ENCODE data around the gene UGT1A10. TPM values are rescaled to one million over a fixed set of nuclear protein-coding genes. Genes with fewer than 3 reads are reported as not detected.

The UGT1A10 gene
- total RNA-seq, 2 experiments from 2014 or later = not detected

DNA sequence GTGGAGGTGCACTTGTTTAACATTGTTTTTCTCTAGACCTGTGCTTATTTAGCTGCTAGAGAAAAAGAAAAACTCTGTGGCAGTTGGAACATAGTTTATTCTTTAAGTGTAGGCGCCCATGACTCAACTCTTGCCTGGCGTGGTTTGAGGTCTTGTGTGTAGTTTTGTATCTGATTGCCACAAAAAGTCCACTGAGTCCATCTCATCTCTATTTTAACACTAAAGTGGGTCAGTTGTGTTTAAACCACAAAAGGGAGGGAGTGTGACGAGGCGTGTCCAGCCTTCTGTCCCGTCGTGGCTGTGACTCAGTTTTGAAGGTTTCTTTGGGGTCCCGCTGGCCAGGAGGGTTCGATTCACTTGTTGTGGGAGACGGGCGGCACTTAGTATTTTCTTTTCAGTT, 20.2 kb downstream of the UGT1A10 start:
- ChIA-PET POLR2A (no interaction called here), CTCF (no interaction called here)
- ATAC-seq = no peak
- DNase-seq = peak; percentile 16
- Mint-ChIP-seq H3K27ac (no peak overlapping the region), H3K4me1 (no peaks in the 10 kb centered on the region), H3K27me3 (peaks cover 18% of the 10 kb centered on the region), H3K4me3 (no peak overlapping the region), H3K9me3 (ENCODE audit: low read depth) (no peaks in the 10 kb centered on the region), H3K36me3 (ENCODE audit: low read depth) (no peaks in the 10 kb centered on the region)
- intact Hi-C loops (cut with DNase I, micrococcal nuclease) = no loop called here

DNA sequence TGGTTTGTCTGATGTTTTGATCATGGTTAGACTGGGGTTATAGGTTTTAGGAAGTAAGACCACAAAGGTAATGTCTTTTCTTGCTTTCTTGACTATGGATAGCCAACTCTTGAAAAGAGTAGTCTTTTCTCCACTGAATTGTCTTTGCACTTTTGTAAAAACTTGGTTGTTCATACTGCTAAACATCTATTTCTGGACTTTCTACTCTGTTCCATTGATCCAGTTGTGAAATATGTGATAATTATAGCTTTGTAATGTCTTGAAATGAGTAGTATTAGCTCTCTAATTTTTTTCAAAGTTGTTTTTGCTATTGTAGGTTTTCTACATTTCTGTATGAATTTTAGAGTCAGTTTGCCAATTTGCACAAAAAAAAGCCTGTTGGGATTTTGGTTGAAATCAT, 22.4 kb downstream of the UGT1A10 start:
- POLR2A ChIA-PET = no interaction called here
- Mint-ChIP-seq H3K4me1 (no peaks in the 10 kb centered on the region), H3K36me3 (ENCODE audit: low read depth) (no peaks in the 10 kb centered on the region), H3K9me3 (ENCODE audit: low read depth) (no peaks in the 10 kb centered on the region), H3K27ac (no peak overlapping the region), H3K4me3 (no peak overlapping the region), H3K27me3 (peaks cover 25% of the 10 kb centered on the region)
- no peak for DNase-seq
- ATAC-seq = no peak
- CTCF ChIA-PET = no interaction called here
- intact Hi-C loops (cut with DNase I, micrococcal nuclease) = no loop called here

DNA sequence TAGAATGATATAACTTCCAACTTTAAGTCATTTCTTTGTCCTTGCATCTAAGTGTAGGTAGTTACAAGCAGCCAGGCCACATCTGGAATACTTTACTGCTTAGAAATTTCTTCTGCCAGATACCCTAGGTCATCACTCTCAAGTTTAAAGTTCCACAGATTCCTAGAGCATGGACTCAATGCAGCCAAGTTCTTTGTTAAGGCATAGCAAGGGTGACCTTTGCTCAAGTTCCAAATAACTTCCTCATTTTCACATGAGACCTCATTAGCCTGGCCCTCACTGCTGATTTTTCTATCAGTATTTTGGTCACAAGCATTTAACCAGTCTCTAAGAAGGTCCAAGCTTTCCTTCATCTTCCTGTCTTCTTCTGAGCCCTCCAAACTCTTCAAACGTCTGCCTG, 27.7 kb downstream of the UGT1A10 start:
- CTCF ChIA-PET = no interaction called here
- POLR2A ChIA-PET = no interaction called here
- Mint-ChIP-seq H3K36me3 (ENCODE audit: low read depth) (no peaks in the 10 kb centered on the region), H3K4me3 (no peak overlapping the region), H3K9me3 (ENCODE audit: low read depth) (peaks cover 8% of the 10 kb centered on the region), H3K4me1 (no peaks in the 10 kb centered on the region), H3K27me3 (peaks cover 20% of the 10 kb centered on the region), H3K27ac (no peak overlapping the region)
- intact Hi-C loops (cut with DNase I, micrococcal nuclease) = no loop called here
- ATAC-seq (no peak), DNase-seq (no peak)

DNA sequence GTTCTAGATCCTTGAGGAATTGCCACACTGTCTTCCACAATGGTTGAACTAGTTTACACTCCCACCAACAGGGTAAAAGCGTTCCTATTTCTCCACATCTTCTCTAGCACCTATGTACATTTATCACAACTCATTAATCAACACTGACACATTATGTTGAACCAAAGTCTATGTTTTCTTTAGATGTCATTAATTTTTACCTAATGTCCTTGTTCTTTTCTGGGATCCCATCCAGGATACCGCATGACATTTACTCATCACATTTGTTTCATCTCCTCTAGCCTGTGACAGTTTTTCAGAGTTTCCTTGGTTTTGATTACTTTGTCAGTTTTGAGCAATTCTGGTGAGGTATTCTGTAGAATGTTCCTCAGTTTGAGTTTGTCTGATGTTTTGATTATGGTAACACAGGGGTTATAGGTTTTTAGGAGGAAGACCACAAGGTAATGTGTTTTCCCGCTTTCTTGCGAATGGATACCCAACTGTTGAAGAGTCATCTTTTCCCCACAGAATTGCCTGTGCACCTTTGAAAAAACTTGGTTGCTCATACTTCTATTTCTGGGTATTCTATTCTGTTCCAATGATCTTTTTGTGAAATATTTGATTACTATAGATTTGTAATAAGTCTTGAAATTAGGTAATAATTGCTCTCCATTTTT, 32.5 kb downstream of the UGT1A10 start:
- H3K36me3 Mint-ChIP-seq (ENCODE audit: low read depth) = no peaks in the 10 kb centered on the region
- peaks cover 8% of the 10 kb centered on the region for H3K9me3 Mint-ChIP-seq (ENCODE audit: low read depth)
- POLR2A ChIA-PET = no interaction called here
- ATAC-seq = no peak
- no peak overlapping the region for H3K27ac Mint-ChIP-seq
- H3K4me3 Mint-ChIP-seq = no peak overlapping the region
- DNase-seq = no peak
- peaks cover 13% of the 10 kb centered on the region for H3K27me3 Mint-ChIP-seq
- intact Hi-C loops (cut with DNase I, micrococcal nuclease) = no loop called here
- CTCF ChIA-PET = no interaction called here
- H3K4me1 Mint-ChIP-seq = no peaks in the 10 kb centered on the region

DNA sequence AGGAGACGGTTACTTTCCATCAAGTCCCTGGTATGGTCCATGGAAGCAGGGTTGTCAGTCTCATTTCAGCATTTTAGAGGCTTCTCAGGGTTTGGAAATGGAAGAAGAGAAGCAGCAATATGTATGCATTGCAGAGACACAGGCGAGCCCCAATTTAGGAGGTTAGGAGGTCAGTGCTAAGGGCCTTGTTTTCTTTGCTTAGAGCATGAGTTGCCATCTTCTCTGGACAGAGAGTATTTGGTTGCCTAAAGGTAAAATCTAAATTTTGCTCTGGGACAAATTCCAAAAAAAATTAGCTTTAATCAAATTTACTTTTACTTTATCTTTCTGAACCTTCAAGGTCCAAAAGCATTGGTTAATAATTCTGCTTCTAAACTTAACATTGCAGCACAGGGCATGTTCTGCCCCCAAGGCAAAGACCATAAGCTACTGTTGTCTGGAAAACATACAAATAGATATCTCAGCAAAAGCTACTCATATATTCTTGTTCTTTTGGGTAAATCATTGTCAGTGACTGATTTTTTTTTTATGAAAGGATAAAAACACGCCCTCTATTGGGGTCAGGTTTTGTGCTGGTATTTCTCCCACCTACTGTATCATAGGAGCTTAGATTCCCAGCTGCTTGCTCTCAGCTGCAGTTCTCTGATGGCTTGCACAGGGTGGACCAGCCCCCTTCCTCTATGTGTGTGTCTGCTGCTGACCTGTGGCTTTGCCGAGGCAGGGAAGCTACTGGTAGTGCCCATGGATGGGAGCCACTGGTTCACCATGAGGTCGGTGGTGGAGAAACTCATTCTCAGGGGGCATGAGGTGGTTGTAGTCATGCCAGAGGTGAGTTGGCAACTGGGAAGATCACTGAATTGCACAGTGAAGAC, 35.3 kb downstream of the UGT1A10 start, which contains the start of gene UGT1A9:
Gene UGT1A9 (plus strand): TSS at position 609 of the 872 bp plus-strand sequence. CDS start 37 bp downstream, at position 646.
- ChIA-PET CTCF (no interaction called here), POLR2A (no interaction called here)
- no peaks in the 10 kb centered on the region for H3K36me3 Mint-ChIP-seq (ENCODE audit: low read depth)
- no peak within 1 kb of the TSS for H3K27ac Mint-ChIP-seq
- intact Hi-C loops (cut with DNase I, micrococcal nuclease) = no loop called here
- ATAC-seq = no peak
- peaks cover 6% of the 10 kb centered on the region for H3K9me3 Mint-ChIP-seq (ENCODE audit: low read depth)
- no peak within 1 kb of the TSS for H3K4me3 Mint-ChIP-seq
- H3K4me1 Mint-ChIP-seq = no peaks in the 10 kb centered on the region
- no peak for DNase-seq
- peaks cover 18% of the 10 kb centered on the region for H3K27me3 Mint-ChIP-seq

DNA sequence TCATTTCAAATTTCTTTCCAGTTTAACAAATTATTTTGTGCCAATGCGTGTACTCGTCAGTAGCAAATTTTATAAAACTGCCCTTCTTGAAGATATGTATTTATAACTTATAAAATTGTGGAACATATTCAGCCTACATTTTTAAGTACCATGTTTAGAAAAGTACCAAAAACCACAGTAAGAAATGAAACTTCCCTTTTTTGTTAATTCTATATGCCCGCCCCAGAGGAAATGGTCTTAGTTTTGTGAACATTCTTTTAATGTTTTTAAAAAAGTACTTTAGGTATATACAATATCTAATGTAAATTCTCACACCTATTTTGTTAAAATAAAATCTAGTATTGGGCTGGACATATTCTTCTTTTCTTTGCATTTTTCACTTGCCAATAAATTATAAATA, 36.6 kb downstream of the UGT1A10 start:
- Mint-ChIP-seq H3K36me3 (ENCODE audit: low read depth) (no peaks in the 10 kb centered on the region), H3K4me3 (no peak overlapping the region), H3K27ac (no peak overlapping the region), H3K4me1 (no peaks in the 10 kb centered on the region), H3K27me3 (peaks cover 20% of the 10 kb centered on the region), H3K9me3 (ENCODE audit: low read depth) (peaks cover 6% of the 10 kb centered on the region)
- ATAC-seq (no peak), DNase-seq (no peak)
- ChIA-PET POLR2A (no interaction called here), CTCF (no interaction called here)
- intact Hi-C loops (cut with DNase I, micrococcal nuclease) = no loop called here

DNA sequence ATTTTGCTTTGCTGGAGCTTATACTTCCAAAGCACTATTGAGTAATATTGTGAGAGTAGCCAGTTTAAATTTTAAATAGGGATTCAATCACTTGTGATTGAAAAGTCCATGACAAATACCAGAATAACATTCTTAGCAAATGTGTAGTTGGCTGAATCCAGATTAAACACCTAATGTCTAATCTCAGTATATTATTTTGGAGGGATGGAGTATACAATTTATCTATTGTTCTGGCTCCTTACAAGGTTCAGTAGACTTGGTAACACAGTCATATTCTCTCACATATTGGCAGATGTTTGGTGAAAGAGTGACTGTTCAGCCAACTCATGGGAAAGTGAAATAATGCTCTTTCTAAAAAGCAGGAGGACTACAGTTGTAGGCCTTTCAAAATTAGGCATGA, 37.6 kb downstream of the UGT1A10 start:
- DNase-seq (no peak), ATAC-seq (no peak)
- ChIA-PET CTCF (no interaction called here), POLR2A (no interaction called here)
- H3K27ac Mint-ChIP-seq = no peak overlapping the region
- H3K9me3 Mint-ChIP-seq (ENCODE audit: low read depth) = no peaks in the 10 kb centered on the region
- peaks cover 18% of the 10 kb centered on the region for H3K27me3 Mint-ChIP-seq
- no peak overlapping the region for H3K4me3 Mint-ChIP-seq
- no peaks in the 10 kb centered on the region for H3K36me3 Mint-ChIP-seq (ENCODE audit: low read depth)
- H3K4me1 Mint-ChIP-seq = no peaks in the 10 kb centered on the region
- intact Hi-C loops (cut with DNase I, micrococcal nuclease) = no loop called here

DNA sequence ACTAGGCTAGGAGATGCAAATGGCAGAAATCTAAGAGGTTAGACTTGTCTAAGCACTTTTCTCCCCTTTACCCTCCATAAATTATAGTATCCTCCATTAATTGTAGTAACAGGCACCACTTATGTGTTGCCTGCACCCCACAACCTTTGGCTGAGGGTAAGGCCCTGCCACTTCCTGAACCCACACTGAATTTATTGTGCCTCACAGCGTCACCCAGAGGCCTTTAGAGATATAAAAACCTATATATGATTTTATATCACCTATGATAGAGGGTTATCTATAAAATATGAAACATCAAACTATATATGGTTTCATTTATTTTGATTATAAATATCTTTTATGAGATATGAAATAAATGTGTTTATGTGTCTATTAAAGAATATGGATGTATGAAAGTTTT, 38.1 kb downstream of the UGT1A10 start:
- no peak for ATAC-seq
- no peak overlapping the region for H3K27ac Mint-ChIP-seq
- H3K27me3 Mint-ChIP-seq = peaks cover 19% of the 10 kb centered on the region
- H3K36me3 Mint-ChIP-seq (ENCODE audit: low read depth) = no peaks in the 10 kb centered on the region
- POLR2A ChIA-PET = no interaction called here
- DNase-seq = no peak
- no peak overlapping the region for H3K4me3 Mint-ChIP-seq
- H3K4me1 Mint-ChIP-seq = no peaks in the 10 kb centered on the region
- intact Hi-C loops (cut with DNase I, micrococcal nuclease) = no loop called here
- CTCF ChIA-PET = no interaction called here
- no peaks in the 10 kb centered on the region for H3K9me3 Mint-ChIP-seq (ENCODE audit: low read depth)

DNA sequence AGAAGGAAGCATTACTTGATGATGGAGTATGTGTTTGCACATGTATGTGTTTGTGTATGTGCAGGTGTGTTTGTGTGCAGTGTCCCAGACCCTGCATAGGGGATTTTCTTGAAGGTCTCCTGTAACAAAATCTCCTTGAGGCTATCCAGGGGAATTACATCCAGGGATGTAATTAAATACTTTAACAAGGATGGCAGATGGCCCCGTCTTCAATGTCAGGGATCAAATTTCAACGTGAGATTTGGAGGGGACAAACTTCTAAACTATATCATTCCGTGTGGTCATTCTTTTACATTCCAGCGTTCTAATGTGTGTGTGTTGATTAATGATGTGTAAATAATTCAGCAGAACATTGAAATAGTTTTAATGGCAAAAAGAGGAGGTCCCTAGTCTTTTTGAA, 38.7 kb downstream of the UGT1A10 start:
- CTCF ChIA-PET = no interaction called here
- H3K4me1 Mint-ChIP-seq = no peaks in the 10 kb centered on the region
- intact Hi-C loops (cut with DNase I, micrococcal nuclease) = no loop called here

DNA sequence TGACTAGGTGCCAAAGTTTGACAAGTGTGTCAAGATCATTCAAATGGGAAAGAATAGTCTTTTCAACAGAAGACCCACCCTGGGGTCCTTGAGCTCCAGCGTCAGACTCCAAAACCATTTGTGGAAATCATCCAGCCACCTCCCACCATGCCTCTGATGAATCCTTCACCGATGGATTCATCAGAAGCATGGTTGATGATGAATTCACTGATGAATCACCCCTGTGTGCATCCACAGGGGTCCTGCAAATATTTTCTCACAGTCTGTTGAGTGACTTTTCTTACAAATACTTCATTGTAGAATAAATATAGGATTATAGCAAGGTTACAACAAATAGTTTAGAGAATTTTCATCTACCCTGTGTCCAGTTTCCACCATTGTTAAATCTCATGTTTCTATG, 39.8 kb downstream of the UGT1A10 start:
- peaks cover 19% of the 10 kb centered on the region for H3K27me3 Mint-ChIP-seq
- H3K4me1 Mint-ChIP-seq = no peaks in the 10 kb centered on the region
- DNase-seq (no peak), ATAC-seq (no peak)
- CTCF ChIA-PET = no interaction called here
- POLR2A ChIA-PET = no interaction called here
- no peaks in the 10 kb centered on the region for H3K9me3 Mint-ChIP-seq (ENCODE audit: low read depth)
- no peaks in the 10 kb centered on the region for H3K36me3 Mint-ChIP-seq (ENCODE audit: low read depth)
- H3K4me3 Mint-ChIP-seq = no peak overlapping the region
- no peak overlapping the region for H3K27ac Mint-ChIP-seq
- intact Hi-C loops (cut with DNase I, micrococcal nuclease) = no loop called here

More for the DNA sequence above, 38.7 kb downstream of the UGT1A10 start:
- Mint-ChIP-seq H3K9me3 (ENCODE audit: low read depth) (no peaks in the 10 kb centered on the region), H3K27me3 (peaks cover 22% of the 10 kb centered on the region), H3K27ac (no peak overlapping the region), H3K36me3 (ENCODE audit: low read depth) (no peaks in the 10 kb centered on the region), H3K4me3 (no peak overlapping the region)
- POLR2A ChIA-PET = no interaction called here
- ATAC-seq (no peak), DNase-seq (no peak)

DNA sequence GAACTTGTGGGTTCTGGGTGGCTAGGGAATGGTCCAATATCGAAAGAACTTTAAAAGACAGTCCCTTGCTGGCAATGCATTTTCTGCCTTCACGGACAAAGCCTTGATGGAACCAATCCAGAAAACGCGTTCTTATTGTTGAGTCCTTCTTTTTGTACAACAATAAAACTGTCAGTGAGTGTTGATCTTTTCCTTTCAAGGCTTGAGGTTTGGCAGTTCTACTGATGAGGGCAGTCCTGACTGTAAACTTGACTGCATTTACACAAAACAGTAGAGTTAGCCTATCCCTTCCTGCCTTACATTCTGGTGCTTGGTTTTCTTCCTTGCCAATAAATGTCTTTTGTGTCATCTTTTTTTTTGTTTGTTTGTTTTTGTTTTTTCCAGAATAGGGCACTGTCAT, 42.9 kb downstream of the UGT1A10 start:
- Mint-ChIP-seq H3K36me3 (ENCODE audit: low read depth) (no peaks in the 10 kb centered on the region), H3K27ac (no peak overlapping the region), H3K4me1 (no peaks in the 10 kb centered on the region), H3K4me3 (no peak overlapping the region), H3K9me3 (ENCODE audit: low read depth) (no peaks in the 10 kb centered on the region), H3K27me3 (peaks cover 12% of the 10 kb centered on the region)
- ChIA-PET POLR2A (no interaction called here), CTCF (no interaction called here)
- intact Hi-C loops (cut with DNase I, micrococcal nuclease) = no loop called here
- ATAC-seq (no peak), DNase-seq (no peak)

DNA sequence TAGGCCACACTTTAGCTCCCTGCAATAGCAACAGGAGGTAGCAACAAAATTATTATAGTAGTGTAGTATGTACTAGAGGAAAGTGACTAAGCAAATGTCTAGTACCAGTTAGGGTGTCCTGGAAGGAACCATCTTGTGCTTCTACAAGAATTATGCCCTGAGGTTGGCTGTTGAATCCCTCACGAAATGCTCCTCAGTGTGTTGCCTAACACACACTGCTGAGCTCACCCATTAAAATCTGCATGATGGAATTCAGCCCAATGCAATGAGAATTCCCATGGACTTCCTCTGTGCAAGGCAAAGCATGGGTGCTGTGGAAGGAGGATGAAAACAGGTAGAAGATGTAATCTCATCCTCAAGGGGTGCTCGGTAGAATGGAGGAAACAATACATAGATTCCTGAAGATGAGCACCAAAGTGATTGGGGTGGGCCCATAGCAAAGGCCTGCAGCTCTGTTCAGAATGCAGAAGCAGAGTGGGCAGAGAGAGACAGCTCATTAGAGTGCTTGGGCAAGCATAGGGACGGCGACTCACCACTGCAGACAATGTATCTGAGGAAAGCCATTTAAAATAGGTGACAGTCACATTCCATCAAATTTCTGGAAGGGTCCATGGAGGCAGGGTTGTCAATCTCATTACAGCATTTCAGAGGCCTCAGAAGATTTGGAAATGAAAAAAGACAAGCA, 44.3 kb downstream of the UGT1A10 start:
- no peak overlapping the region for H3K27ac Mint-ChIP-seq
- H3K4me1 Mint-ChIP-seq = no peaks in the 10 kb centered on the region
- H3K9me3 Mint-ChIP-seq (ENCODE audit: low read depth) = no peaks in the 10 kb centered on the region
- intact Hi-C loops (cut with DNase I, micrococcal nuclease) = no loop called here
- ChIA-PET CTCF (no interaction called here), POLR2A (no interaction called here)
- DNase-seq = no peak
- peaks cover 12% of the 10 kb centered on the region for H3K27me3 Mint-ChIP-seq
- ATAC-seq = no peak
- no peak overlapping the region for H3K4me3 Mint-ChIP-seq
- no peaks in the 10 kb centered on the region for H3K36me3 Mint-ChIP-seq (ENCODE audit: low read depth)

Data from activated CD4-positive, alpha-beta T cell treated with anti-CD3 and anti-CD28 coated beads for 36 hours (primary cell).